NT2/D1 (cell line): ENCODE data around the gene S100A7.
"Not testable (repeated sequence)": the region's sequence is repeated elsewhere in the genome, so short reads cannot be mapped to it uniquely, and the experiment has no call there.

ENCODE experiments used
- DNase-seq: peaks from one replicate; pipeline ENCODE4 v3.0.0-alpha.2; 2011; ENCODE audit warnings: low read depth, low spot score
- H3K27me3 ChIP-seq: 2 replicates; pipeline ENCODE4 v1.6.0; 2011; ENCODE audit warnings: mild to moderate bottlenecking; ENCODE audit not compliant: insufficient read length, insufficient read depth
- H3K36me3 ChIP-seq: 2 replicates; pipeline ENCODE4 v1.6.1; 2011; ENCODE audit warnings: mild to moderate bottlenecking, low read length, mixed read lengths; ENCODE audit not compliant: insufficient read depth, insufficient read length
- H3K4me1 ChIP-seq: 2 replicates; pipeline ENCODE4 v1.5.1; 2011; ENCODE audit not compliant: insufficient read depth, insufficient read length
- H3K4me3 ChIP-seq: 2 replicates; pipeline ENCODE4 v1.5.1; 2011; ENCODE audit warnings: low read depth; ENCODE audit not compliant: insufficient read length
- H3K9ac ChIP-seq: 2 replicates; pipeline ENCODE4 v1.6.0; 2011; ENCODE audit warnings: low read depth; ENCODE audit not compliant: insufficient read length
- H3K9me3 ChIP-seq: 2 replicates; pipeline ENCODE4 v1.5.1; 2011; ENCODE audit warnings: mild to moderate bottlenecking, low read length; ENCODE audit not compliant: insufficient read depth
- SUZ12 ChIP-seq: IDR thresholded peaks from 2 replicates; pipeline ENCODE4 v1.6.1; 2011; ENCODE audit not compliant: insufficient read length, insufficient read depth; ENCODE audit errors: extremely low read depth
- YY1 ChIP-seq: IDR thresholded peaks from 2 replicates; pipeline ENCODE4 v1.6.1; 2011; ENCODE audit not compliant: insufficient read length, insufficient read depth
- ZNF274 ChIP-seq: IDR thresholded peaks from 2 replicates; pipeline ENCODE4 v1.6.1; 2011; ENCODE audit warnings: mild to moderate bottlenecking, low read depth, low read length

S100A7 gene

DNA sequence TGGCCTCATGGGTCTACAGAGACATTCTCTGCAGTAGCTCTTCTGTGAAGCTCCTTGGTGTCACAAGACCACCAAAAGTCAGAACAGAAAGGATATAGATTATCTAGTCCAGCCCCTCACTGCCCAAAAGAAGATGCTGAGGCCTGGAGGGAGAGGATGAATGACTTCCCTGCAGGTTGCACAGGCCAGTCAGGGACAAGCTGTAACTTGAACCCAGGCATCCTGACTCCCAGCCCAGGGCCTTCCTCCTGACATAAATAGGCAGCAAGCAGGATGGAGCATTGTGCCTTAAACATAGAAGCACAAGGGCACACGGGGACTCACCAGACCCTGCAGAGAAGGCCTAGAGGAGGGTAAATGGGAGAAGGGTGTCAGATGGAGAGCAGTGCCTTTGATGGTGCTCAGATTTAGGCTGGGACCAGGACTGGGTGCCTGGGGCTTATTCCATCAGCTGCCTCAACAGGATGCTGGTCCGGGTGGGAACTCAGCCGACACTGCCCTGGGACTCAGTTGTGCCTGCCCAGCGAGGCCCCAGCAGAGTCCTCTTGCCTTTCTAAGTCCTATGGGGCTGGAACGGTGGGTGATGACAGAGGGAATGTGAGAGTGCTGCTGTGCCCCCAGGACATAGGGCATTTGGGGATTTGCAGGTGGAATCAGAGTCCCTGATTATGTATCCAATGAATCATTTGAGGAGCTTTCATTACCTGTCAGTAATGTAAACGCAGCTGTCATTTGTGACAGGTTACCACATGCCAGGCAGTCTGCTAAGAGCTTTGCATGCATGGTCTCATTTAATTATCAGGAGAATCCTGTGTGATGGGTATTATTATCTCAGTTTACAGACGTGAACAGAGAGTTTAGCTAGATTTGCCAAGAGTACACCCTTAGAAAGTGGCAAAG lies 30.9 kb downstream of the S100A7 start:
- no peak overlapping the region for H3K4me3 ChIP-seq
- H3K27me3 ChIP-seq: peaks cover 11% of the 10 kb centered on the region
- TF ChIP-seq SUZ12: no peak
- no peak for TF ChIP-seq ZNF274
- no peak for TF ChIP-seq YY1
- no peaks in the 10 kb centered on the region for H3K36me3 ChIP-seq
- H3K9me3 ChIP-seq: no peaks in the 10 kb centered on the region
- DNase-seq: no peak
- no peaks in the 10 kb centered on the region for H3K4me1 ChIP-seq
- no peak overlapping the region for H3K9ac ChIP-seq

DNA sequence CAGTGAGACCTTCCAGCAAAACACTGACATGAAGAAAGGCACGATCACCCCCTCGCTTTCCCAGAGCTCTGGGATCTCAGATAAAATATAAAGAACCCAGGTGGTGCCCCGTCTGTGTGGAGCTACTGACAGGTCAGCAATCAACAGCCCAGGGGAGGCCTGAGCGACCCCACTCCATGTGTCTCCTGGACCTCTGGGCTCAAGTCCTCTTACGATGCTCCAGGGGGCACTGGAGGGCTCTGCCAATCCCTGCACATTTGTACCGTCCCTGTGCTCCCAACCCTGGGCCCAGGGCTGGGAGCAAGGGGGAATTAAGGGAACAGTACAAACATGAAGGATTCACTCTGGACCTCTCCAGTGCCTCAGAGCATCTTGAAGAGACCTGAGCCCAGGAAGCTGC lies 31.7 kb downstream of the S100A7 start:
- Histone ChIP-seq H3K9me3 (no peaks in the 10 kb centered on the region), H3K4me3 (no peak overlapping the region), H3K9ac (no peak overlapping the region), H3K4me1 (no peaks in the 10 kb centered on the region), H3K36me3 (no peaks in the 10 kb centered on the region), H3K27me3 (peaks cover 16% of the 10 kb centered on the region)
- no peak for TF ChIP-seq YY1
- TF ChIP-seq ZNF274: no peak
- TF ChIP-seq SUZ12: no peak
- no peak for DNase-seq

DNA sequence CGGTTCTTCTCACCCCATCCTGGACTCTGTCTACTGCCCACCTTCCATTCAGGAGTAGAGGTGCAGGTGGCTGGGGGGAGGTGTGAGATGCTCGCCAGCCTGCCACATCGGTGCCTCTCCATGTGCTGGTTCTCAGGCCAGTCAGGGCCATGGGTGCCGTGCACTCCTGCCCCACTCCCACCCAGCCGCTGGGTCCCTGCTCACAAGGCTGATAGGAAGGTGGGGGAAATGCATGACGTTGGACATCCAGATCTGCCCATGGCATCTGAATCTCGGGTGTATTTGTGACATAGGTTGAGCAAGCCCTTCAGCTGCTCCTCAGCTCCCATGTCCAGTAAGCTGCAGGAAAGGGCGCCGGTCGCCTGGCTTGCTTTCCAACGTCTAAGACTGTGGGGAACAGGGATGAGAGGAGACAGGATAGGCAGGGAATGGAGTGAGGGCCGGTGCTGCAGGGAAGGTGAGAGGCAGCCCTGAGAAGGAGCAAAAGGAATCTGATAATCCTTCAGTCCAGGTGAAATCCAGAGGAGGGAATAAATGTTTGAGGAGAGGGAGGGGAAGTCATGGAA lies 32.3 kb downstream of the S100A7 start:
- DNase-seq: no peak
- H3K4me3 ChIP-seq: no peak overlapping the region
- TF ChIP-seq YY1 (no peak), ZNF274 (no peak)
- no peaks in the 10 kb centered on the region for H3K4me1 ChIP-seq
- peaks cover 22% of the 10 kb centered on the region for H3K27me3 ChIP-seq
- H3K9me3 ChIP-seq: no peaks in the 10 kb centered on the region
- no peaks in the 10 kb centered on the region for H3K36me3 ChIP-seq
- no peak overlapping the region for H3K9ac ChIP-seq

DNA sequence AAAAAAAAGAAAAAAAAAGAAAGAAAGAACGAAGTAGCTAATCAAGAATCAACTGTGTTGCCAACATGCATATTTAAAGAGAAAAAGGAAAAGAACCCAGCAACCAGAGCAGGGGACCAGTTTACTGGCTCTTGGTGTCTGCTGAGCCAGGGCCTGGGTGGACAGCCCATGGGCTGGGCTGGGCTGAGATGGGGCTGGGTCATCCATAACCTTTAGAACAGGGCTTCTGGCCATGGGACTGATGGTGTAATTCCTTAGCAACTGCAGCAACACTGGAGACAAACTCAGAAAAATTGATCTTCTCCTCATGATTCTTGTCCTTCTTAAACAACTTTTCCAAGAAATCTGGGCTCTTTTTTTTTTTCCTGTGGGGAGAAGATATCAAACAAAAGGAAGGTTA lies 33.6 kb downstream of the S100A7 start:
- no peaks in the 10 kb centered on the region for H3K9me3 ChIP-seq
- no peak for TF ChIP-seq SUZ12
- no peak for TF ChIP-seq YY1
- no peak for TF ChIP-seq ZNF274
- no peak overlapping the region for H3K4me3 ChIP-seq
- no peak for DNase-seq
- H3K36me3 ChIP-seq: no peaks in the 10 kb centered on the region
- peaks cover 22% of the 10 kb centered on the region for H3K27me3 ChIP-seq
- H3K9ac ChIP-seq: no peak overlapping the region
- H3K4me1 ChIP-seq: no peaks in the 10 kb centered on the region

DNA sequence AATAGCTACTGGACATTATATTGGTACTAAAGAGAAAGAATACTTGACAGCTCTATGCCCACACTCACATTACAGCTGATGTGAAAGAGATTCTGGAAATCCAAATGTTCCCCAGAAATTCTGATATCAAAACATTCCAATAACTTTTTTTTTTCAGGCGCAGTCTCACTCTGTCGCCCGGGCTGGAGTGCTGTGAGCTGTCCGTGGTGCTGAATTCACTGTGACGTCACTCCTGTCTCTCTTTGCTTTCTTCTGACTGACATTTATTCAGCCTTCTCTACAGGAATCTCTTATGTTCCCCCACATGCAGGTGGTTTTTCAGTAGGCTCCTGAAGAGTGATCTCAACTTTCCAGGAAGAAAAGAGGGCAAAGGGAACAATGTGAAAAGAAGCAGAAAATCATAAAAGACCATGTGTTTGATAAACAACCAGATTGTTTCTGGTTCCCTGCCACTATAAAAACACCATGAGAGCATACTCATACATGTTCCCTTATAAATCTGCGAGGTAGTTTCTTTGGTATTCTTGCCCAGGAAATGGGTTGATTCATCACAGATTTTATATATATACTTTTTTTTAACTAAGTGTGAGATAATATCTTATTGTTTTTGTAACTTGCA lies 37.9 kb downstream of the S100A7 start:
- DNase-seq: peak; percentile 60
- no peak for TF ChIP-seq YY1
- TF ChIP-seq ZNF274: no peak
- no peak for TF ChIP-seq SUZ12
- H3K27me3 ChIP-seq: peaks cover 38% of the 10 kb centered on the region

DNA sequence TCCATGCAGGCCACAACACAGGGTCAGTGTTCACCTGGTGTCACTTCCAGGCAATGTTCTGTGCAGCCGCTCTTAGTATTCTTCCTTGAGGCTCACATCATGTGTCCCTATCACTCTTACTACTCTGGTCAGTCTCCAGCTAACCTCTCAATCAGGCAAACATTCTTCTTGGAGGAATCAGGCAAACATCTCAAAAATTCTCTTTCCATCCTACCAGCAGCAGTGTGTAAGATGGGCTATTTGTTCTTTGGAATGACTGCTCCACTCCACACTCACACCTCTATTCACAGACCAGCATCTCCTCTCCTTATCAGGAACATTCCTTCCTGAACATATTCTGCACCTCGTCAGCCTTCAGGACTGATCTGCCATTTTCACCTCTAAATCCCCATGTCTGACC lies 40.1 kb downstream of the S100A7 start:
- H3K27me3 ChIP-seq: peaks cover 34% of the 10 kb centered on the region
- no peaks in the 10 kb centered on the region for H3K4me1 ChIP-seq
- no peaks in the 10 kb centered on the region for H3K36me3 ChIP-seq
- TF ChIP-seq SUZ12 (no peak), YY1 (no peak), ZNF274 (no peak)
- DNase-seq: no peak
- no peaks in the 10 kb centered on the region for H3K9me3 ChIP-seq
- H3K4me3 ChIP-seq: no peak overlapping the region
- H3K9ac ChIP-seq: no peak overlapping the region

More for the DNA sequence above, 37.9 kb downstream of the S100A7 start:
- Histone ChIP-seq H3K9me3 (no peaks in the 10 kb centered on the region), H3K36me3 (no peaks in the 10 kb centered on the region), H3K9ac (no peak overlapping the region), H3K4me3 (no peak overlapping the region), H3K4me1 (no peaks in the 10 kb centered on the region)

DNA sequence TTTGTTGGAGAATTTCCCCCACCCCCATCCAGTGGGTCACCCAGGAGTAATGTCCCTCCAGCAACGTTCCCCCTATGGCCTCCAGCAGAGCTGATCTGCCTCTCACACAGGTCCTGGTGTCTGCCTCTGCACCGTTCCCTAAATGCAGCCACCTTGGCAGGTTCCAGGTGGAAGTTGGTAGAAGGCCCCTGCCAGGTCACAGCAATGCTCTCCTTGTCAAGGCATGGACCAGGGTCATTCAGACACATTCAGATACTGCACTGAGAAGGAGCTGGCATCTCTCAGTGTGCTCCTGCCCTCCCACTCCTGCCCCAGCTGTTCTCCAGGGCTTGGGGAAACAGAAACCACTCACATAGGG lies 41.0 kb downstream of the S100A7 start:
- not testable (repeated sequence) for H3K9ac ChIP-seq, DNase-seq, H3K9me3 ChIP-seq, H3K36me3 ChIP-seq, H3K4me3 ChIP-seq, H3K4me1 ChIP-seq
- peaks cover 26% of the 10 kb centered on the region for H3K27me3 ChIP-seq

DNA sequence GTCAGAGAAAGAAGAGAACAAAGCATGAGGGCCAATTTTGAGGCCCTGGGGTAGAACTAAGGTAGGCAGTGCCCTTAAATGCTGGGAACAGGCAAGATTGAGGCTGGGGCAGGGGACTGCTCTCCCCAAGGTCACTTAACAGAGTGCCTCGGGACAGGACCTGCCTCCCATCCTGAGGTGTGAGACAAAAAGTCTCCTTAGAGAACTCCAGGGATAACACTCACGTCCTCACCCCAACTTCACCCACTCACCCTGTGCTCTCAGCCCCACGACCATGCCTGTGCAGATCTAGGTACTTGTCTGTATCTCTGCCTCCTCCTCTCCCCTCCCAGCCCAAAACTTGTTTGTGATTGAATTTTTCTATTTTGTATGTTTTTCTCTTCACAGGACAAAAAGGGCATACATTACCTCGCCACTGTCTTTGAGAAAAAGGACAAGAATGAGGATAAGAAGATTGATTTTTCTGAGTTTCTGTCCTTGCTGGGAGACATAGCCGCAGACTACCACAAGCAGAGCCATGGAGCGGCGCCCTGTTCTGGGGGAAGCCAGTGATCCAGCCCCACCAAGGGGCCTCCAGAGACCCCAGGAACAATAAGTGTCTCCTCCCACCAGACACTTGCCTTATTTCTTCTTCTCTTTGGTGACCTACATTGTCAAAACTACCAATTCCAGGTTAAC lies 41.6 kb downstream of the S100A7 start:
- H3K36me3 ChIP-seq, H3K9ac ChIP-seq, DNase-seq, H3K9me3 ChIP-seq, H3K4me3 ChIP-seq, H3K4me1 ChIP-seq: not testable (repeated sequence)
- H3K27me3 ChIP-seq: peaks cover 22% of the 10 kb centered on the region
